Measurements from ENCODE around the gene FLAD1.
"Not testable (repeated sequence)": the region's sequence is repeated elsewhere in the genome, so short reads cannot be mapped to it uniquely, and the experiment has no call there.

FLAD1 gene

DNA sequence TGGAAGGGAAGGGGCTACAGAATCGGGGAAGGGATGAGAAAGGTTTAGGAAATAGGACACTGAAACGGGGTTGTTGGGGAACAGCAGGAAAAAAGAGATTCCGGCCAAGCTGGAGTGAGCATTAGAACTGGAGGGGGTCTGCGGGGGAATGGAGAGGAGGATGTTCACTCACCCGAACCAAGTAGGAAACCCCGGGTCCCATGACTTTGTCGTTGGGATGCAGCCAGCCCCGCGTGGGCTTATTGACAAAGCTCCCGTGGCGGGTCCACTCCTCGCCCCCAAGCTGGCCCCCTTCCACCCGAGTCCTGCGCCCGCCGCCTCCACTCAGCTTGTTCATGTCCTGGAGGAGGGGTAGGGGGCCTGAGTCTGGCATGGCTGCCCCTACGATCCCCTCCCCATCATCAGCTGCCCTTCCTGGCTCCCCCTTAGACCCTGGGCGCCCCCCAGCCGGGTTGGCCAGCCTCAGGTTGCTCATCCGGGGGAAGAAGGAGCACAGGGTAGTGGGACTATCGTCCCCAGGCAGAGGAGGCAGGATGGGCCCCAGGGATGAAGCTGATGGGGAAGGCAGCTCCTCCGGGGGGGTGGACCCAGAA, 13.2 kb upstream of the FLAD1 start:
- H3K27me3 Mint-ChIP-seq = no peaks in the 10 kb centered on the region
- H3K27ac Mint-ChIP-seq = peak overlapping the region; percentile 97
- peak overlapping the region; percentile 75 to 82 for H3K4me3 Mint-ChIP-seq
- peaks cover 34 to 49% of the 10 kb centered on the region in 2 donors for H3K36me3 Mint-ChIP-seq
- no peak for DNase-seq
- no peak for ATAC-seq (replicated peaks)
- H3K9me3 Mint-ChIP-seq = no peaks in the 10 kb centered on the region
- H3K4me1 Mint-ChIP-seq = peaks cover 32 to 50% of the 10 kb centered on the region in 2 donors

GRCh38 chr1:154970631-154971340, 12.4 kb upstream of the FLAD1 start, which contains the start of gene SHC1:
Gene SHC1, minus strand, starts transcription at chr1:154970747. Its CDS starts 221 bp downstream, at chr1:154970526.
- Mint-ChIP-seq H3K27me3 (no peaks in the 10 kb centered on the region), H3K9me3 (no peaks in the 10 kb centered on the region), H3K36me3 (peaks cover 28 to 42% of the 10 kb centered on the region in 2 donors), H3K4me1 (peaks cover 29 to 50% of the 10 kb centered on the region in 2 donors), H3K4me3 (peak within 1 kb of the TSS; percentile 75 to 82), H3K27ac (peak within 1 kb of the TSS; percentile 97)
- peak; percentile 46 for DNase-seq
- ATAC-seq (replicated peaks) = peak in 1 of 2 donors; percentile 15

DNA sequence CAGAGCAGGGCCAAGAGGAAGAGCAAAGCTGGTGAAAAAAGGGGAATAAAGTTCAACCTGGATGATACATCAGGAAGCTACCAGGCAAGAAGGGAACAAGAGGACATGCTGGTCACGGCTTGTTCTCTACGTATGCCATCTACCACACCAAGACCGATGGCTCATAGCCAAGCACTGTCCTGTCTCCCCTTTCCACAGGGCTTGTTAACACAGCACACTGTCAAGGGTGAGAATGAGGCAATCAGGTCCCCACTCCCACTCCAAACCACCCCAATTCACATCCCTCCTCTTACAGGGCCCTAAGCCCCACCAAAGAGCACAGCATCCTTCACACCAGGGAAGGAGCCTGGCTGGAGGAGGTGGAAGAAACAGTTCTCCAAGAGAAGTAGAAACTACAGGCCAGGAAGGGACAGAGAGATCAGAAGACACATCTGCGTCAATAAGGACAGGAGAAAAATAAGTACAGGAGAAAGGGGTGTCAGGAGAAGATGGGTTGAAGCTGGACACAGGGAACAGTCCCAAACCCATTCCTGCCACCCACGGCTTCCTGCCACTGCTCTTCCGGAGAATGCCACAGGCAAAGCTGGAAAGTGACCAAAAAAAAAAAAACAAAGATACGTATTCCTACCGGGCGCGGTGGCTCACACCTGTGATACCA, 11.7 kb upstream of the FLAD1 start:
- DNase-seq = no peak
- H3K36me3 Mint-ChIP-seq = peaks cover 28 to 42% of the 10 kb centered on the region in 2 donors
- no peaks in the 10 kb centered on the region for H3K9me3 Mint-ChIP-seq
- H3K27me3 Mint-ChIP-seq = no peaks in the 10 kb centered on the region
- H3K4me1 Mint-ChIP-seq = peaks cover 31 to 50% of the 10 kb centered on the region in 2 donors
- peak overlapping the region; percentile 36 to 82 for H3K4me3 Mint-ChIP-seq
- peak overlapping the region; percentile 56 for H3K27ac Mint-ChIP-seq
- ATAC-seq (replicated peaks) = no peak

- Mint-ChIP-seq H3K27me3 (no peaks in the 10 kb centered on the region), H3K4me3 (peak overlapping the region in 1 of 2 donors; percentile 69), H3K36me3 (peaks cover 28 to 41% of the 10 kb centered on the region in 2 donors), H3K4me1 (peaks cover 34 to 50% of the 10 kb centered on the region in 2 donors), H3K9me3 (no peaks in the 10 kb centered on the region), H3K27ac (peak overlapping the region; percentile 56)
- ATAC-seq (replicated peaks) = no peak
- no peak for DNase-seq
Measured at GRCh38 chr1:154972213-154972516, 11.0 kb upstream of the FLAD1 start.

DNA sequence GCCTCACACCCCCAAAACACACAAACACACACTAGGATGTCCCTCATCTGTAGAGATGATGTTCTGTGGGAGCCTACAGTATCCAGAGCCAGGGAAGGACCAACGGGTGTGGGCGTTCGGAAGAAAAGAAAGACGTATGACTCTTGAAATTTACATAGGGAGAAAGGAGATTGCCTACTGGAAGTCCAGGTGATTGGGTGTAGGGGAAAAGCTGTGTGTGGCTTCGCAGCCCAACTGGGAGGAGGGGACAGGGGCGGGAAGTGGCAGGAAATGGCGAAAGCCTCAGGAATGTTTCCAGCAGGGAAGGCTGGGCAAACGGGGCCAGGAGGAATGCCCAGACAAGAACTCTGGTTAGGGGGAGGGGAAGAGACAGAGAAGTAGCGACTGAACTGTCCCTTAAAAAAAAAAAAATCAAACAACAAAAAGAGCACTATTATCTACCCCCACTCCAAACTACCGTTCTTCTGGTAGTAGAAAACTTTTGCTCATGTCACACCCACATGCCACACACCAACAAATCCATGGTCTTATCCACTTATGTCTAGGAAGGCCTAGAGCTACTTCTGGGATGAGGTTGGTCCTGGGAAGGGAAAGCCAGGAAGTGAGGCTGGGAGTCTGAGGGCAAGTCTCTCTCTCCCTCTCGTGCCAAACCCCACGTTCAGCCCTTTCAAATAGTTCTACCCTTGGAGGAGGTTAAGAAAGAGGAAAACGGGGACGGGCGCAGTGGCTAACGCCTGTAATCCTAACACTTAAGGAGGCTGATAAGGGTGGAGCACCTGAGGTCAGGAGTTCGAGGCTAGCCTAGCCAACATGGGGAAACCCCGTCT, 10.4 kb upstream of the FLAD1 start:
- H3K9me3 Mint-ChIP-seq = no peaks in the 10 kb centered on the region
- H3K4me3 Mint-ChIP-seq = peak overlapping the region in 1 of 2 donors; percentile 69
- H3K4me1 Mint-ChIP-seq = peaks cover 34 to 53% of the 10 kb centered on the region in 2 donors
- H3K36me3 Mint-ChIP-seq = peaks cover 22 to 35% of the 10 kb centered on the region in 2 donors
- ATAC-seq (replicated peaks) = no peak
- no peak for DNase-seq
- H3K27me3 Mint-ChIP-seq = no peaks in the 10 kb centered on the region
- peak overlapping the region; percentile 56 for H3K27ac Mint-ChIP-seq

DNA sequence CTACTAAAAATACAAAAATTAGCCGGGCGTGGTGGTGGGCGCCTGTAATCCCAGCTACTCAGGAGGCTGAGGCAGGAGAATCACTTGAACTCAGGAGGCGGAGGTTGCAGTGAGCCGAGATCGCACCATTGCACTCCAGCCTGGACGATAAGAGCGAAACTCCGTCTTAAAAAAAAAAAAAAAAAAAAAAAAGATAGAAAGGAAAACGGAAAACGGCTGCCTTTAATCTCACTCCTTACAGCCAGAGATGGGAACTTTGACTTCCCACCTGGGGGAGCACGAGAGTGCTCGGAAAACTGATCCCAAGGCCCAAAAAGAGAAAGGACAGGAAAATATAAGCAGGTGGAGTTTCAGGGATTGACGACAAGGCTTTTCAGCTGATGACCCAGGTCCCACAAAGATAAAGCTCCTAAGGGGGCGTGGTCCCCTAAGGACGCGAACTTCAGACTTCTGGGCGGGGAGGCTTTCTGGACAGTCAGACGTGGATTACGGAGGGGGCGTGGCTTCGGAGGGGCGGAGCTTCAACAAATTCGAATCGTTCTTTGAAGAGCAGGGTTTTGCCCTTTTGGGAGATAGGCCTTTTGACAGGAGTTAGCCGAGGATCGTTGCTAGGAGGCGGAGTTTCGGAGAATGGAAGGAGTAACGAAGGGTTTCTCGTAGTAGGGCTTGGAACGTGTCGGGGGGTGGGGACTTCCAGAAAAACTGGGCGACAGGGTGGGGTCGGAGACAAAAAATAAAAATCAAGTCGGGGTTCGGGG, 9.6 kb upstream of the FLAD1 start:
- DNase-seq (peak; percentile 91), ATAC-seq (replicated peaks) (peak; percentile 30 to 35)
- Mint-ChIP-seq H3K27me3 (no peaks in the 10 kb centered on the region), H3K4me3 (no peak overlapping the region), H3K9me3 (no peaks in the 10 kb centered on the region), H3K36me3 (peaks cover 20 to 30% of the 10 kb centered on the region in 2 donors), H3K4me1 (peaks cover 37 to 49% of the 10 kb centered on the region in 2 donors), H3K27ac (no peak overlapping the region)

DNA sequence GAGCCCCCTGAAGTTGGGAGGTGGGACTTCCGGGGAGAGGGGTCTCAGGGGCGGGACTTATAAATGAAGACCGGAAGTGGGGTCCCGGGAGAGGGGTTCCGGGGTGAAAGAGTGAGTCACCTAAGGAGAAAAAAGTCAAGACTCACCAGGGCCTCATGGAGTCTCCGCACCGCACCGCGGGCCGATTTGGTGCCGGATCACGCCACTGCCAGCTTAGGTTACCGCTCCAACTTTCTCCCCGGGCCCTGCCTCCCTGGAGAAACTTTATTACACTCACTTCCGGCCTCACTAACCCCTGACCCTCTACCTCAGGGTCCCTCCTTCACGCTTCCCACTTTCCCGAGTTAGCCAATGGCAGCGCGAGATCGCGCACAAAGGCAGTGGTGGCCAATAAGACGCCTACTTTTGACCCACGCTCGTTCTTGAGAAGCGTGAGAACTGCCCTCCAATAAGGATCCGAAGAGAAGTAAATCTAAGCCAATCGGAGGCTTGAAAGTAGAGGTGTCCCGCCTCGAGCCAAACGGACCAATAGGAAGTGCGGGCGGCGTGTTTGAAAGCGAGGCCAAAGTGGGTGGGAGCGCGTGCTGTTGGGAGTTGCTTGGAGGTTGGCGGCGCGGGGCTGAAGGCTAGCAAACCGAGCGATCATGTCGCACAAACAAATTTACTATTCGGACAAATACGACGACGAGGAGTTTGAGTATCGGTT, 8.9 kb upstream of the FLAD1 start, which contains the start of gene CKS1B:
Gene CKS1B (plus strand): TSS at position 580 of the 706 bp plus-strand sequence. CDS start 65 bp downstream, at position 645.
- Mint-ChIP-seq H3K36me3 (peaks cover 14 to 25% of the 10 kb centered on the region in 2 donors), H3K4me1 (peaks cover 33 to 42% of the 10 kb centered on the region in 2 donors), H3K9me3 (no peaks in the 10 kb centered on the region), H3K27ac (no peak within 1 kb of the TSS), H3K27me3 (no peaks in the 10 kb centered on the region), H3K4me3 (no peak within 1 kb of the TSS)
- peak; percentile 98 for DNase-seq
- peak; percentile 83 to 84 for ATAC-seq (replicated peaks)

DNA sequence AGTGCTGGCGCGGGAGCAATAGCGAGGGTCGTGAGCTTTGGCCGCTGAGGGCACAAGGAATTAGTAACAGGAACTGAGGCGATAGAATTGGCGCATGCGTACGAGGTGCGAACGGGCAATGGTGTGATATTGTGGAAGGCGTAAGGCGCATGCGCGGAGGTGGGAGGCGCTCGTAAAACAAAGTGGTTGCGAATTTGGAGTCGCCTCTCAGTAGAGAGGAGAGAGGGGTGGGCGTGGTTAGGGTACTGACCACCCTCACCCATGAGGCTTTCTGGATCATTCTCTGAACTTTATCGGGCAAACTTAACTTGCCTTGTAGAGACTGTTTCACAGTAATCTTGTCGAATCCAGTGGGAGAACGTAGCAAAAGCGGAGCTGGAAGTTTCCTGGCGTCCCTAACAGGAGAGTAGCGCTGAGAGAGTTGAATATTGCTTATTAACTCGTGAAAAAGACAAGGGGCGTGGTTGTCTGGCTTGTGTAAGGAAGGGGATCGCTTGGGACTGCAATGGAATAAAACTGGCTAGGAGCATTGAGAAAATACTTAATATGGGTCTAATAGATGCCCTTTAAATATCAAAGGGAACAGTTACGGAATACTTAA, 8.2 kb upstream of the FLAD1 start:
- no peak overlapping the region for H3K27ac Mint-ChIP-seq
- peak; percentile 93 for DNase-seq

GRCh38 chr1:154975409-154976059, 7.6 kb upstream of the FLAD1 start:
- Mint-ChIP-seq H3K27ac (no peak overlapping the region), H3K4me3 (no peak overlapping the region), H3K9me3 (no peaks in the 10 kb centered on the region), H3K36me3 (peaks cover 12 to 24% of the 10 kb centered on the region in 2 donors), H3K27me3 (no peaks in the 10 kb centered on the region), H3K4me1 (peaks cover 28 to 29% of the 10 kb centered on the region in 2 donors)
- DNase-seq = peak; percentile 65
- peak; percentile 22 to 26 for ATAC-seq (replicated peaks)

More for the DNA sequence above, 8.2 kb upstream of the FLAD1 start:
- peak; percentile 60 to 67 for ATAC-seq (replicated peaks)
- Mint-ChIP-seq H3K4me3 (no peak overlapping the region), H3K9me3 (no peaks in the 10 kb centered on the region), H3K36me3 (peaks cover 12 to 24% of the 10 kb centered on the region in 2 donors), H3K27me3 (no peaks in the 10 kb centered on the region), H3K4me1 (peaks cover 28 to 35% of the 10 kb centered on the region in 2 donors)

DNA sequence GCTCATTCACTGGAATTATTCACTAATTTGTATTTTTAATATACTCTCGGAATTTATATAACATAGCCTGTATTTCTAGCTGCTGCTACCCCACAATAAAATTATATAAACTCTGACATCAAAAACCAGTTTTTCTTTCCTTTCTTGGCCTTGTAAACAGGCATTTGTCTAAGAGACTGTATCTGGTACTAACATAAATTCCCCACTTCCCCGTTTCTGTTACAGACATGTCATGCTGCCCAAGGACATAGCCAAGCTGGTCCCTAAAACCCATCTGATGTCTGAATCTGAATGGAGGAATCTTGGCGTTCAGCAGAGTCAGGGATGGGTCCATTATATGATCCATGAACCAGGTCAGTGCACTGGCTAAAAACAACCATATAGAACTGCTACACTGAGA, 5.4 kb upstream of the FLAD1 start:
- ATAC-seq (replicated peaks); DNase-seq: not testable (repeated sequence)
- H3K27ac Mint-ChIP-seq = peak overlapping the region; percentile 81

GRCh38 chr1:154978360-154978759, 4.8 kb upstream of the FLAD1 start:
- H3K27me3 Mint-ChIP-seq = no peaks in the 10 kb centered on the region
- no peaks in the 10 kb centered on the region for H3K9me3 Mint-ChIP-seq
- ATAC-seq (replicated peaks) (no peak), DNase-seq (no peak)
- peaks cover 7 to 8% of the 10 kb centered on the region in 2 donors for H3K4me1 Mint-ChIP-seq
- H3K27ac Mint-ChIP-seq = no peak overlapping the region
- H3K4me3 Mint-ChIP-seq = no peak overlapping the region
- peaks cover 10 to 13% of the 10 kb centered on the region in 2 donors for H3K36me3 Mint-ChIP-seq

More for the DNA sequence above, 5.4 kb upstream of the FLAD1 start:
- H3K36me3 Mint-ChIP-seq = peaks cover 10 to 13% of the 10 kb centered on the region in 2 donors
- H3K9me3 Mint-ChIP-seq, H3K4me3 Mint-ChIP-seq, H3K27me3 Mint-ChIP-seq: not testable (repeated sequence)
- H3K4me1 Mint-ChIP-seq = peaks cover 10% of the 10 kb centered on the region in 2 donors

GRCh38 chr1:154982341-154982740, 803 bp upstream of the FLAD1 start:
- no peaks in the 10 kb centered on the region for H3K9me3 Mint-ChIP-seq
- ATAC-seq (replicated peaks) (no peak), DNase-seq (no peak)
- H3K36me3 Mint-ChIP-seq = peaks cover 14 to 17% of the 10 kb centered on the region in 2 donors
- H3K4me1 Mint-ChIP-seq = peaks cover 8 to 17% of the 10 kb centered on the region in 2 donors
- no peak overlapping the region for H3K27ac Mint-ChIP-seq
- no peaks in the 10 kb centered on the region for H3K27me3 Mint-ChIP-seq
- no peak overlapping the region for H3K4me3 Mint-ChIP-seq
